Measurements from ENCODE around the gene GALNT1.

Gene GALNT1

DNA sequence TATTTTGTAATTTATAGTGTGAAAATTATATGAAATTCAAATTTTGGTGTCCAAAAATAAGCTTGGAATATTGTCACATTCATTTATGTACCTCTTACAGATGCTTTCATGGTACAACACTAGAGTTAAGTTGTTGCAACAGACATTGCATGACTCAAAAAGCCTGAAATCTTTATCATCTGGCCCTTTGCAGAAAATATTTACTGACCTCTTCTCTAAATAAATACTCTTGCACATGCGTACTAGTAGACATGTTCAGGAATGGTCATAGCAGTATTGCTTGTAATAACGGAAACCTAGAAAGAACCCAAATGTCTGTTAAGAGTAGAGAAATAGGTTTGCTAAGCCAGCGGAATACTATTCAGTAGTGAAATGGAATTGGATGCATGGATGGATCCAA lies 60.4 kb downstream of the GALNT1 start:
- no peak overlapping the region for H3K27ac ChIP-seq (ENCODE audit: low read length)
- H3K27me3 ChIP-seq (ENCODE audit: low read depth, low read length), result no peaks in the 10 kb centered on the region
- H3K4me1 ChIP-seq (ENCODE audit: control insufficient read depth in 1 of 2, insufficient read depth in 2 of 2, low read length in 2 of 2), result no peaks in the 10 kb centered on the region
- H3K4me3 ChIP-seq (ENCODE audit: low read depth in 1 of 2, low read length in 2 of 2), result no peak overlapping the region
- no peaks in the 10 kb centered on the region for H3K36me3 ChIP-seq (ENCODE audit: control insufficient read depth in 1 of 2, insufficient read depth in 2 of 2, low read length in 2 of 2)
- peaks cover 2 to 5% of the 10 kb centered on the region in 2 donors for H3K9me3 ChIP-seq (ENCODE audit: control insufficient read depth in 1 of 2, low read length in 2 of 2)

DNA sequence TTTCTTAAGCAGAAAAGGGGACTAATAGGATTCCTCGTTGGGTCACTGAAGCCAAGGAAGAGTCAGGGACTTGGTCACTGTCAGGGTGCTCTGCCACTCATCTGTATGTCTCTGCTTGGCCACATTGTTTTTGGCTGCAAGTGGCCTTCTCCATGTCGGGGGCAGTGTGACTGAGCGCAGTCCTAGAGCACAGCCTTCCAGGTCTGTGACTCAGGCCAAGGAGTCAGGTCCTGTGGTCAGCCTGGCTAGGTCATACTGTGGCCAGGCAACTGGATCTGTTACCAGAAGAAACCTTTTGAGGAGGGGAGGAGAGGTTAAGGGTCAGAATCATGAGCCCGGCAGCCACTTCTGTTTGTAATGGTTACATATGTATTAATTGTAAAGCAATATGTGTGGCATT lies 61.3 kb downstream of the GALNT1 start:
- Histone ChIP-seq H3K4me3 (ENCODE audit: low read depth in 1 of 2, low read length in 2 of 2) (no peak overlapping the region), H3K27me3 (ENCODE audit: low read depth, low read length) (no peaks in the 10 kb centered on the region), H3K27ac (ENCODE audit: low read length) (no peak overlapping the region), H3K9me3 (ENCODE audit: control insufficient read depth in 1 of 2, low read length in 2 of 2) (no peaks in the 10 kb centered on the region), H3K4me1 (ENCODE audit: control insufficient read depth in 1 of 2, insufficient read depth in 2 of 2, low read length in 2 of 2) (no peaks in the 10 kb centered on the region), H3K36me3 (ENCODE audit: control insufficient read depth in 1 of 2, insufficient read depth in 2 of 2, low read length in 2 of 2) (no peaks in the 10 kb centered on the region)

DNA sequence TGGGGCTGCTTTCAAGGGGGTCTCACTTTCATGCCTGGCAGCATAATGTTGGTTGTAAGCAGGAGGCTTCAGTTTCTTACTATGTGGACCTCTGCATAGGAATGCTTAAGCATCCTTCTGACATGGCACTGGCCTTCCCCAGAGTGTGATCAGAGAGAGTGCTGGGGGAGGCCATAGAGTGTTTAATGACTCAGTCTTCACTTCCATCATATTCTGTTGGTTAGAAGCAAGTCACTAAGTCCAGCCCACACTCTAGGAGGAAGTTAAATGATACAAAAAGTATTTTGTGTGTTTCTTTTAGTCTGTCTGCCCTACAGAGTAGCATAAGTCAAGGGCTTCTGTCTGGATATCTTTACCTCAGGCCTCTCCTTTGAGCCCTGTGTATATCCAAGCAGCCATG lies 64.9 kb downstream of the GALNT1 start:
- no peaks in the 10 kb centered on the region for H3K27me3 ChIP-seq (ENCODE audit: low read depth, low read length)
- H3K4me3 ChIP-seq (ENCODE audit: low read depth in 1 of 2, low read length in 2 of 2), result no peak overlapping the region
- peaks cover 0 to 5% of the 10 kb centered on the region in 2 donors for H3K9me3 ChIP-seq (ENCODE audit: control insufficient read depth in 1 of 2, low read length in 2 of 2)

DNA sequence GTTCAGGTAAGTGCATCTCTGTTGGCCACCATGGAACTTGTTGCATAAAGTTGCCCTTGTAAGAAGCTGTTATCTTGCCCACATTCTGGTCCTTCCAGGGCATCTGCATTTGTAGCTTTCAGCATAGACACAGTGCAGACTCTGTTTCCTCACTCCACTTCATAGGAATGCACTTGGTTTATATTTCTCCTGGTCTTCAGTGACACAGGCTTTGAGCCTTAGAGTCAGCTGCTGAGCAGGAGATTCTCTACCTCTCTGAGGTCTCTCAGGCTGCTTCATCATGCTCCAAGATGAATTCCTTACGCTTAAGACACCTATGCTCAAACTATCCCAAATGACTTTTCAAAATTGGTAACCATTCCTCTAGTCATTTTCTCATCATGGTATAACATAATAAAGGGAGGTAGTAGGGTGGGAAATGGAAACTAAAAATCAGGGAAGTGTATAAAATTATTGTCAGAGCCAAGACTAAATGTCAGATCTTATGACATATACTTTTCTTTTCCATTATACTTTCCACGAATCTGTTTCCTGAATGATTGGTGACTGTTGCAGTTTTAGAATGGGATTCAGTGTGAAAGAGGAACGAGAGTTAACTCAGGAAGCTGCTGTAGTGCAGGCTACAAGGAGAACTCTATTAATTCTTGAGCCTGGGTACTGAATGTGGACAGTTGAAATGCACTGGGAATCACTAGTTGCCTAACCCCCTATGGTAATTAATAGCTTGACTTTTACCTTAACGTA lies 72.0 kb downstream of the GALNT1 start:
- Histone ChIP-seq H3K4me3 (ENCODE audit: low read depth in 1 of 2, low read length in 2 of 2) (no peak overlapping the region), H3K27ac (ENCODE audit: low read length) (no peak overlapping the region), H3K27me3 (ENCODE audit: low read depth, low read length) (no peaks in the 10 kb centered on the region), H3K9me3 (ENCODE audit: control insufficient read depth in 1 of 2, low read length in 2 of 2) (peaks cover 0 to 5% of the 10 kb centered on the region in 2 donors), H3K4me1 (ENCODE audit: control insufficient read depth in 1 of 2, insufficient read depth in 2 of 2, low read length in 2 of 2) (peaks cover 0 to 9% of the 10 kb centered on the region in 2 donors), H3K36me3 (ENCODE audit: control insufficient read depth in 1 of 2, insufficient read depth in 2 of 2, low read length in 2 of 2) (peaks cover 0 to 4% of the 10 kb centered on the region in 2 donors)

More for the DNA sequence above, 64.9 kb downstream of the GALNT1 start:
- Histone ChIP-seq H3K4me1 (ENCODE audit: control insufficient read depth in 1 of 2, insufficient read depth in 2 of 2, low read length in 2 of 2) (no peaks in the 10 kb centered on the region), H3K27ac (ENCODE audit: low read length) (no peak overlapping the region), H3K36me3 (ENCODE audit: control insufficient read depth in 1 of 2, insufficient read depth in 2 of 2, low read length in 2 of 2) (no peaks in the 10 kb centered on the region)

DNA sequence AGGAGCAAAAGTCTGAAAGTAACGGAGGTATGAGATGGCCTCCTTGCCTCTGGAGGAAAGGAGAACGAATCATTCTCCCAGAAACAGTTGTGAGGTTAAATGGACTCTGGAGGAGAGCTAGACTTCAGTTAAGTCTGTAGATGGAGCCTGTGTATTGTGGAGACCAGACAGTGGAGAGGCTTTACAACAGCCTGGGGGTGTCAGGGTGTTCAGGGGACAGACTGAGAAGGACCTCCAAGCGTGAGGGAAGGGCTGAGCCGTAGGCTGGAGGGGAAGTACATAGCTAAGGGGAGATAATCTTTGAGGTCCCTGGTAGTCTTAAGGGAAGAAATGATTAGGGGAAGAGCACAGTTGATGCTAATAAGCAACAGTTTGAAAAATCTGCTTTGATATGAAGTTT lies 76.6 kb downstream of the GALNT1 start:
- H3K36me3 ChIP-seq (ENCODE audit: control insufficient read depth in 1 of 2, insufficient read depth in 2 of 2, low read length in 2 of 2), result peaks cover 0 to 4% of the 10 kb centered on the region in 2 donors
- peaks cover 0 to 9% of the 10 kb centered on the region in 2 donors for H3K4me1 ChIP-seq (ENCODE audit: control insufficient read depth in 1 of 2, insufficient read depth in 2 of 2, low read length in 2 of 2)
- no peaks in the 10 kb centered on the region for H3K9me3 ChIP-seq (ENCODE audit: control insufficient read depth in 1 of 2, low read length in 2 of 2)
- no peak overlapping the region for H3K4me3 ChIP-seq (ENCODE audit: low read depth in 1 of 2, low read length in 2 of 2)
- H3K27ac ChIP-seq (ENCODE audit: low read length), result no peak overlapping the region
- no peaks in the 10 kb centered on the region for H3K27me3 ChIP-seq (ENCODE audit: low read depth, low read length)

DNA sequence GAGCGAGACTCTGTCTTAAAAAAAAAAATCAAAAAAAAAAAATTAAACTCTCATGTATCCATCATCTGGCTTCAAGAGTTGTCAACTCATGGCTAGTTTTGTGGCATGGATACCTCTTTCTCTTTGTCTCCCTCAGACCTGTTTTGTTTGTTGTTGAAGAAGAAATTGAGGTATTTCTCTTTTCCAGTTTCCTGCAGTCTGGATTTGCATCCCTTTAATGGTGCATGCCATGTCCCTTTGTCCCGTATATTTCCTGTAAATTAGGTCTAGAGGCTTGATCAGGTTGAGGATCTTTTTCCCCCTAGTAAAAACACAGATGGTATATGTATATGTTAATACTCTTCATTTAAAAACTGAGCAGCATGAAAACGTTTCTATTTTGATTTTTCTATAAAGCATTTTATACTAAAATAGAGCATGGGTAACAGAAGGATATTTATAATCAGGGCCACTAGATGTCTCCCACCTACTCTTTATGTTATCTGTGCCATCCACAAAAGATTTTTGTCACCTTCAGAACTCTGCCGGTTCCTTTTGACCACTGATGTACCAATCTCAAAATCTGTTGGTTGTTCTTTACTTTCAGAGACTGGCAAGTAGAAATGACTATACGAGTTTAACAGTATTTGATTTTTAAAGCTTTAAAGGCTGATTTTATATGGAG lies 80.1 kb downstream of the GALNT1 start:
- no peak overlapping the region for H3K27ac ChIP-seq (ENCODE audit: low read length)
- no peak overlapping the region for H3K4me3 ChIP-seq (ENCODE audit: low read depth in 1 of 2, low read length in 2 of 2)
- no peaks in the 10 kb centered on the region for H3K27me3 ChIP-seq (ENCODE audit: low read depth, low read length)
- peaks cover 0 to 5% of the 10 kb centered on the region in 2 donors for H3K36me3 ChIP-seq (ENCODE audit: control insufficient read depth in 1 of 2, insufficient read depth in 2 of 2, low read length in 2 of 2)
- no peaks in the 10 kb centered on the region for H3K4me1 ChIP-seq (ENCODE audit: control insufficient read depth in 1 of 2, insufficient read depth in 2 of 2, low read length in 2 of 2)
- no peaks in the 10 kb centered on the region for H3K9me3 ChIP-seq (ENCODE audit: control insufficient read depth in 1 of 2, low read length in 2 of 2)

DNA sequence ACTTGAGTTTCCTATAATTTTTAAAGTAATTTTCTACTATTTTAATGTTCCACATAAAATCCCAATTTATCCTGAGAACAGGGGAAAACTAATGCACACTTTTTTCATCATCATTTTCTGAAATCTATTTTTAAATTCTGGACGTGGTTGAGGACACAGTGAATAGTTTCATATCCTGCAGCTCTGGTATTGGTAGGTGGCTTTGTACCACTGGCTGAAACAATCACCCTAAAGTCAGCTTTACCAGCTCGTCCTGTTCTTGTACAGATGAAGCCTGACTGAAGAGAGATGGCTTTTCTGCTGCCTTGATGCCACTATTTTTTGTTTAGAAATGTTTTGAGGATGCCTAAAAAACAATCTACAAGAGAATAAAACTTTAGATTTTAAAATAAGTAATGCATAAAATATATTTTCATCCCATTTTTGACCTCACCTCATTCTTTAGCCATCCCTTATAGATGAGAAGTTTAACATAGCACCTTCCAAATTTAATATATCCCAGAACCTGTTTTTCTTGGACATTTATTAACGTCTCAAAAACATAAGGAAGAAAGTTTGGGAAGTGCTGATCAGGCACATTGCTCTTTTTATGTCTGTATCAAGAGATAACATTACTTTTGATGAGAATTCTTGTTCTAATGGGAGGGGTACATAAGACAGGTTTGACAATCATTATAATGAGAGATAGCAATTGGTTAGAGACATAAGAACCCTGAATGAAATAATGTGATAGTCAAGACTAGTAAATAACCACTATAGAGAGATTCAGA lies 80.9 kb downstream of the GALNT1 start:
- Histone ChIP-seq H3K4me3 (ENCODE audit: low read depth in 1 of 2, low read length in 2 of 2) (no peak overlapping the region), H3K27me3 (ENCODE audit: low read depth, low read length) (no peaks in the 10 kb centered on the region), H3K36me3 (ENCODE audit: control insufficient read depth in 1 of 2, insufficient read depth in 2 of 2, low read length in 2 of 2) (peaks cover 0 to 11% of the 10 kb centered on the region in 2 donors), H3K27ac (ENCODE audit: low read length) (no peak overlapping the region), H3K4me1 (ENCODE audit: control insufficient read depth in 1 of 2, insufficient read depth in 2 of 2, low read length in 2 of 2) (no peaks in the 10 kb centered on the region), H3K9me3 (ENCODE audit: control insufficient read depth in 1 of 2, low read length in 2 of 2) (no peaks in the 10 kb centered on the region)

DNA sequence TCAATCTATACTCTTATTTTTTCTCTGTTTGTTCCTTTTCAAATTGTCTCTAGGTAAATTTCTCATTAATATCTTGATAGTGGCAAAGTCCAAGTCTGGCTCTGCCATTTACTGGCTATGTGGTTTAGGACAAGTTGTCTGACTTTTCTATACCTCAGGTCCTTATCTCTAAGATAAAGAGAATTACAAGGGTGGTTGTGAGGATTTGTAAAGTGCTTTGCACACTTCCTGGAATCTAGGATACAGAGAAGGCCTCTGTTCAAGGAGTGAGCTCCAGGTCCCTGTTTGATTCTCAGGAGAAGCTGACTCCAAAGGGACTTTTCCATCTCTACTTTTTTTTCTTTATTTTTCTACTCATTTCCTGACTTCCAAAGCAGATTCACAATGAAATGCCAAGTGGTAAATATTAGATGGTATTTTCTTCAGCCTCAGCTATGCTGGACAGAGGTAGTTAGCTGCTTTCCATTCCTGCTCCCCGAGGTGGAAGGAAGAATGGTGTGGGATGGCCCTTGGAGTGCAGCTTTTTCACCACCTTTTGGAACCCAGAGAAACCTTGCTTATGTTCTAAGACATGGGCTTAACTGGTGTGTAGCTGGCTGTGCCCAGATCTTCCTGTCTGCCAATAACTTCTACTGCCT lies 90.5 kb downstream of the GALNT1 start:
- peak overlapping the region; percentile 28 for H3K27ac ChIP-seq (ENCODE audit: low read length)
- H3K27me3 ChIP-seq (ENCODE audit: low read depth, low read length), result no peaks in the 10 kb centered on the region
- peaks cover 0 to 12% of the 10 kb centered on the region in 2 donors for H3K36me3 ChIP-seq (ENCODE audit: control insufficient read depth in 1 of 2, insufficient read depth in 2 of 2, low read length in 2 of 2)
- no peaks in the 10 kb centered on the region for H3K9me3 ChIP-seq (ENCODE audit: control insufficient read depth in 1 of 2, low read length in 2 of 2)
- H3K4me3 ChIP-seq (ENCODE audit: low read depth in 1 of 2, low read length in 2 of 2), result no peak overlapping the region
- H3K4me1 ChIP-seq (ENCODE audit: control insufficient read depth in 1 of 2, insufficient read depth in 2 of 2, low read length in 2 of 2), result no peaks in the 10 kb centered on the region

DNA sequence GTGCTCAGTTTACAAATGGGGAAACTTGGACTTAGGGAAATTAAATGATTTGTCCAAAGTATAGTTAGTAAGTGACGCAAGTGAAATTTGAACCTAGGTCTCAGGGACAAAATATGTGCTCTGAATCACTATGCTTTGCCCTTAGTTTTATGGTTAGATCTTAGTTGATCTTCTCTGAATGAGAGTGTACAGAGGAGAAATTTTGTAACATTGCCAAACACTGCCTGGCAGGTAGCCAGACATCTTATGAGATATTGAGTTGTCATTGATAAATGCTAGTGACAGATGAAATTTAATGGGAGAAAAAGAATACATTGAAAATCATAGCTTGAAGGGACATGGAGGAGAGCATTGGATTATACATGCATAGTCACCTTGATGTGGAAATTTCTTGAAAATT lies 91.4 kb downstream of the GALNT1 start:
- no peaks in the 10 kb centered on the region for H3K4me1 ChIP-seq (ENCODE audit: control insufficient read depth in 1 of 2, insufficient read depth in 2 of 2, low read length in 2 of 2)
- no peak overlapping the region for H3K27ac ChIP-seq (ENCODE audit: low read length)
- no peaks in the 10 kb centered on the region for H3K9me3 ChIP-seq (ENCODE audit: control insufficient read depth in 1 of 2, low read length in 2 of 2)
- H3K4me3 ChIP-seq (ENCODE audit: low read depth in 1 of 2, low read length in 2 of 2), result no peak overlapping the region
- H3K27me3 ChIP-seq (ENCODE audit: low read depth, low read length), result no peaks in the 10 kb centered on the region
- H3K36me3 ChIP-seq (ENCODE audit: control insufficient read depth in 1 of 2, insufficient read depth in 2 of 2, low read length in 2 of 2), result peaks cover 0 to 4% of the 10 kb centered on the region in 2 donors

DNA sequence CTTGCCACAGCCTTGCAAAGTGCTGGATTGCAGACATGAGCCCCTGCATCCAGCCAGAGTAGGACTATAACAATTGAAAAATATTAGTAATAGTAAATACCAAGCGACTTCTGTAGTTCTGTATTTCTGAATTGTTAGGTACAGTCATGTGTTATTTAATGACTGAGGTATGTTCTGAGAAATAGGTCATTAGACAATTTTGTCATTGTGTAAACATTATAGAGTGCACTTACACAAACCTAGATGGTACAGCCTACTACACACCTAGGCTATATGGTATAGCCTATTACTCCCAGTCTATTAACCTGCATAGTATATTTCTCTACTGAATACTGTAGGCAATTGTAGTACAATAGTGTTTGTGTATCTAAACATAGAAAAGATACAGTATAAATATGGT lies 92.1 kb downstream of the GALNT1 start:
- Histone ChIP-seq H3K36me3 (ENCODE audit: control insufficient read depth in 1 of 2, insufficient read depth in 2 of 2, low read length in 2 of 2) (peaks cover 0 to 7% of the 10 kb centered on the region in 2 donors), H3K4me1 (ENCODE audit: control insufficient read depth in 1 of 2, insufficient read depth in 2 of 2, low read length in 2 of 2) (no peaks in the 10 kb centered on the region), H3K27ac (ENCODE audit: low read length) (no peak overlapping the region), H3K4me3 (ENCODE audit: low read depth in 1 of 2, low read length in 2 of 2) (no peak overlapping the region), H3K27me3 (ENCODE audit: low read depth, low read length) (no peaks in the 10 kb centered on the region), H3K9me3 (ENCODE audit: control insufficient read depth in 1 of 2, low read length in 2 of 2) (no peaks in the 10 kb centered on the region)

DNA sequence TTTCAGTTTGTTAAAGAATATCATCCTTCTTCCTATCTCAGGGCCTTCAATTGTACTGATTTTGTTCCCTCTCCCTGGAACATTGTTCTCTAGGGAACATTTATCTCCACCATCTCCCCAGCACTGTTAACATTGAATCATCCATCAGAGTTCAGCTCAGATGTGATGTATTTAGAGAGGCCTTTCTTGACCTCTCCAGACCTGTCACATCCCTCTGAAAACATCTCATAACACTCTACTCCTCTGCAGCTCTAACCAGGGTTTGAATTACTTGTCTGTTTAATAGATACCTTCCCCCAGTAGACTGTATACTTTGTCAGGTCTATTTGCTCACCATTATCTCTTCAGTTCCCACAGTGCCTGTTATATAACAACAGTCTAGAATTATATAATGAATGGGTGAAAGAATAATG lies 98.6 kb downstream of the GALNT1 start:
- no peak overlapping the region for H3K27ac ChIP-seq (ENCODE audit: low read length)
- no peak overlapping the region for H3K4me3 ChIP-seq (ENCODE audit: low read depth in 1 of 2, low read length in 2 of 2)
- peaks cover 7 to 14% of the 10 kb centered on the region in 2 donors for H3K36me3 ChIP-seq (ENCODE audit: control insufficient read depth in 1 of 2, insufficient read depth in 2 of 2, low read length in 2 of 2)
- peaks cover 0 to 5% of the 10 kb centered on the region in 2 donors for H3K4me1 ChIP-seq (ENCODE audit: control insufficient read depth in 1 of 2, insufficient read depth in 2 of 2, low read length in 2 of 2)
- no peaks in the 10 kb centered on the region for H3K27me3 ChIP-seq (ENCODE audit: low read depth, low read length)
- no peaks in the 10 kb centered on the region for H3K9me3 ChIP-seq (ENCODE audit: control insufficient read depth in 1 of 2, low read length in 2 of 2)
